SU-DHL-6 (cell line): ENCODE results near the gene ITGAL.

Experiments
- CTCF ChIP-seq: fragments of 200-600 bp; sonication (generic); IDR thresholded peaks from one replicate; pipeline ENCODE4 v1.5.1; 2017; ENCODE audit warnings: antibody characterized with exemption, mild to moderate bottlenecking, low read length, moderate library complexity; ENCODE audit not compliant: insufficient read depth, poor library complexity, severe bottlenecking
- EZH2phosphoT487 ChIP-seq: fragments of 200-600 bp; sonication (generic), shearing (Covaris generic); conservative IDR thresholded peaks from 2 replicates; pipeline ENCODE4 v1.6.1; 2018; ENCODE audit warnings: mild to moderate bottlenecking, antibody characterized with exemption, low read length, moderate library complexity, mixed read lengths

GRCh38 chr16:30472328-30472942, at the start of gene ITGAL:
- TF ChIP-seq CTCF = no peak
- TF ChIP-seq EZH2phosphoT487 = no peak
